Right cardiac atrium (tissue), 5 donors: ENCODE results near the gene OTOP2. TPM values are rescaled to one million over a fixed set of nuclear protein-coding genes. Genes with fewer than 3 reads are reported as not detected.

Source experiments
- ATAC-seq, 2 donors: fragments of 200-7000 bp; cut with Tn5 transposase; one replicate each; pipeline versions ENCODE4 v1.8.0 to v1.9.1; 2020; ENCODE audit warnings: moderate library complexity in 2 of 2, mild to moderate bottlenecking in 1 of 2
- DNase-seq, 3 donors: peaks; one replicate each; pipeline ENCODE4 v3.0.0-alpha.2; 2020
- H3K27ac ChIP-seq: one replicate; pipeline ENCODE4 v1.5.1; 2013; ENCODE audit warnings: mild to moderate bottlenecking, low read length, control low read depth, moderate library complexity
- H3K27me3 ChIP-seq: one replicate; pipeline ENCODE4 v1.6.1; 2013; ENCODE audit not compliant: control insufficient read depth, insufficient read depth
- H3K4me1 ChIP-seq: one replicate; pipeline ENCODE4 v1.6.1; 2013; ENCODE audit warnings: low read length; ENCODE audit not compliant: control insufficient read depth, insufficient read depth
- H3K4me3 ChIP-seq: one replicate; pipeline ENCODE4 v1.5.1; 2013; ENCODE audit warnings: low read length, control low read depth
- H3K9me3 ChIP-seq: one replicate; pipeline ENCODE4 v1.6.1; 2013; ENCODE audit warnings: low read length; ENCODE audit not compliant: control insufficient read depth
- WGBS: extraction: QIAGEN DNeasy Blood & Tissue Kit; methylation state at CpG from one replicate; pipeline ENCODE4 v1.1.7; 2013; 5-methylcytosine and 5-hydroxymethylcytosine counted together
- intact Hi-C, 4 donors: fragments of 100-400 bp; cut with DNase I; formaldehyde crosslinking; loops; one replicate each; pipeline versions ENCODE4 v1.11.0 to v1.14.0; 2022 to 2023
- polyA plus RNA-seq: library from polyadenylated mRNA; stranded (reverse); fragments of 200-250 nt; gene quantifications from one replicate; pipeline ENCODE4 v1.2.3, GENCODE V29; 2013
- total RNA-seq, 4 donors: library from RNA; stranded (reverse); fragmentation: NEBNext Ultra II Directional; extraction: Animal tissue kit (Norgen Biotek cat#: 25700); gene quantifications; one replicate each; pipeline ENCODE4 v1.2.1, GENCODE V29; 2021
- donor health status: healthy with polysubstance abuse.
- donor health status: DM: no; HTN: yes; CAD: no.
- donor health status: DM: no; HTN: no; CAD: no.
- donor health status: DM: no; HTN: yes; CAD: no; lungs with severe emphysema.
- donor health status: DM: yes; HTN: yes; CAD: no.

OTOP2 gene
- total and polyA plus RNA-seq, 5 donors = not detected

GRCh38 chr17:74883241-74883745 is 40.8 kb upstream of the OTOP2 start:
- intact Hi-C loops = no loop called here
- Histone ChIP-seq H3K27me3 (no peaks in the 10 kb centered on the region), H3K27ac (no peak overlapping the region), H3K4me1 (no peaks in the 10 kb centered on the region), H3K9me3 (no peaks in the 10 kb centered on the region), H3K4me3 (no peak overlapping the region)
- ATAC-seq (no peak), DNase-seq (peak in 1 of 3 donors; percentile 66)
- 59% methylated on average over 15 of the region's 15 CpGs for WGBS

GRCh38 chr17:74888469-74888868 is 35.6 kb upstream of the OTOP2 start:
- Histone ChIP-seq H3K4me3 (no peak overlapping the region), H3K27me3 (no peaks in the 10 kb centered on the region), H3K4me1 (no peaks in the 10 kb centered on the region), H3K27ac (no peak overlapping the region), H3K9me3 (no peaks in the 10 kb centered on the region)
- DNase-seq (no peak), ATAC-seq (no peak)
- intact Hi-C loops = no loop called here
- 53% methylated on average over 13 of the region's 13 CpGs for WGBS

- intact Hi-C loops = no loop called here
- WGBS = 81% methylated on average over 7 of the region's 7 CpGs
- Histone ChIP-seq H3K9me3 (no peaks in the 10 kb centered on the region), H3K27ac (no peak overlapping the region), H3K4me3 (no peak overlapping the region), H3K27me3 (no peaks in the 10 kb centered on the region), H3K4me1 (peaks cover 2% of the 10 kb centered on the region)
- no peak for DNase-seq
- ATAC-seq = no peak
These were observed 33.5 kb upstream of the OTOP2 start for GRCh38 chr17:74890554-74890953.

GRCh38 chr17:74892013-74892841 is 31.8 kb upstream of the OTOP2 start:
- WGBS = 71% methylated on average over 20 of the region's 20 CpGs
- intact Hi-C loops = no loop called here

GRCh38 chr17:74892974-74893911 is 30.8 kb upstream of the OTOP2 start, which contains the start of gene FADS6:
Gene FADS6 (minus strand): TSS chr17:74893633. CDS start chr17:74893595, 38 bp downstream.
- H3K4me1 ChIP-seq = peaks cover 2% of the 10 kb centered on the region
- H3K27ac ChIP-seq = no peak within 1 kb of the TSS
- DNase-seq = no peak
- H3K9me3 ChIP-seq = no peaks in the 10 kb centered on the region
- ATAC-seq = peak; percentile 59 to 66
- intact Hi-C loops = no loop called here
- no peaks in the 10 kb centered on the region for H3K27me3 ChIP-seq
- H3K4me3 ChIP-seq = peak within 1 kb of the TSS; percentile 43
- 3% methylated on average over 86 of the region's 86 CpGs for WGBS

More at GRCh38 chr17:74892013-74892841, 31.8 kb upstream of the OTOP2 start:
- H3K4me1 ChIP-seq = peaks cover 2% of the 10 kb centered on the region
- H3K27ac ChIP-seq = no peak overlapping the region
- ATAC-seq (no peak), DNase-seq (no peak)
- H3K27me3 ChIP-seq = no peaks in the 10 kb centered on the region
- no peaks in the 10 kb centered on the region for H3K9me3 ChIP-seq
- no peak overlapping the region for H3K4me3 ChIP-seq

GRCh38 chr17:74893936-74894671 is 30.0 kb upstream of the OTOP2 start:
- 23% methylated on average over 22 of the region's 22 CpGs for WGBS
- intact Hi-C loops = no loop called here
- no peak overlapping the region for H3K27ac ChIP-seq
- H3K27me3 ChIP-seq = no peaks in the 10 kb centered on the region
- no peaks in the 10 kb centered on the region for H3K9me3 ChIP-seq
- DNase-seq (no peak), ATAC-seq (no peak)
- H3K4me1 ChIP-seq = peaks cover 2% of the 10 kb centered on the region
- H3K4me3 ChIP-seq = peak overlapping the region; percentile 43

- Histone ChIP-seq H3K4me1 (peaks cover 2% of the 10 kb centered on the region), H3K27me3 (no peaks in the 10 kb centered on the region), H3K4me3 (no peak overlapping the region), H3K27ac (no peak overlapping the region), H3K9me3 (no peaks in the 10 kb centered on the region)
- ATAC-seq (no peak), DNase-seq (no peak)
- WGBS = 82% methylated on average over 11 of the region's 11 CpGs
- intact Hi-C loops = no loop called here
These were observed 25.6 kb upstream of the OTOP2 start for GRCh38 chr17:74898376-74898946.

- Histone ChIP-seq H3K27ac (no peak overlapping the region), H3K4me1 (no peaks in the 10 kb centered on the region), H3K4me3 (no peak overlapping the region), H3K27me3 (no peaks in the 10 kb centered on the region), H3K9me3 (no peaks in the 10 kb centered on the region)
- intact Hi-C loops = no loop called here
- DNase-seq (peak in 1 of 3 donors; percentile 8), ATAC-seq (no peak)
- 85% methylated on average over 8 of the region's 8 CpGs for WGBS
These were observed 23.9 kb upstream of the OTOP2 start for GRCh38 chr17:74900208-74900607.

GRCh38 chr17:74901353-74902135 is 22.5 kb upstream of the OTOP2 start:
- H3K27ac ChIP-seq = no peak overlapping the region
- no peak overlapping the region for H3K4me3 ChIP-seq
- intact Hi-C loops = no loop called here
- ATAC-seq (no peak), DNase-seq (no peak)
- no peaks in the 10 kb centered on the region for H3K9me3 ChIP-seq
- H3K4me1 ChIP-seq = no peaks in the 10 kb centered on the region
- WGBS = 64% methylated on average over 14 of the region's 14 CpGs
- no peaks in the 10 kb centered on the region for H3K27me3 ChIP-seq

GRCh38 chr17:74903034-74903433 is 21.0 kb upstream of the OTOP2 start:
- Histone ChIP-seq H3K27ac (no peak overlapping the region), H3K27me3 (no peaks in the 10 kb centered on the region), H3K9me3 (no peaks in the 10 kb centered on the region), H3K4me3 (no peak overlapping the region), H3K4me1 (no peaks in the 10 kb centered on the region)
- intact Hi-C loops = no loop called here
- no peak for DNase-seq
- no peak for ATAC-seq
- 86% methylated on average over 9 of the region's 9 CpGs for WGBS
